ENCODE measurements around the gene GRIK5.

- no peak for TF ChIP-seq TAF1 (conservative IDR thresholded peaks at IDR 0.05)
- TF ChIP-seq, protein P1, sequence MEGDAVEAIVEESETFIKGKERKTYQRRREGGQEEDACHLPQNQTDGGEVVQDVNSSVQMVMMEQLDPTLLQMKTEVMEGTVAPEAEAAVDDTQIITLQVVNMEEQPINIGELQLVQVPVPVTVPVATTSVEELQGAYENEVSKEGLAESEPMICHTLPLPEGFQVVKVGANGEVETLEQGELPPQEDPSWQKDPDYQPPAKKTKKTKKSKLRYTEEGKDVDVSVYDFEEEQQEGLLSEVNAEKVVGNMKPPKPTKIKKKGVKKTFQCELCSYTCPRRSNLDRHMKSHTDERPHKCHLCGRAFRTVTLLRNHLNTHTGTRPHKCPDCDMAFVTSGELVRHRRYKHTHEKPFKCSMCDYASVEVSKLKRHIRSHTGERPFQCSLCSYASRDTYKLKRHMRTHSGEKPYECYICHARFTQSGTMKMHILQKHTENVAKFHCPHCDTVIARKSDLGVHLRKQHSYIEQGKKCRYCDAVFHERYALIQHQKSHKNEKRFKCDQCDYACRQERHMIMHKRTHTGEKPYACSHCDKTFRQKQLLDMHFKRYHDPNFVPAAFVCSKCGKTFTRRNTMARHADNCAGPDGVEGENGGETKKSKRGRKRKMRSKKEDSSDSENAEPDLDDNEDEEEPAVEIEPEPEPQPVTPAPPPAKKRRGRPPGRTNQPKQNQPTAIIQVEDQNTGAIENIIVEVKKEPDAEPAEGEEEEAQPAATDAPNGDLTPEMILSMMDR (IDR thresholded peaks at IDR 0.05; ENCODE audit: low read depth, low read length, missing input control) = no peak
- no peak for TF ChIP-seq MAX (IDR thresholded peaks at IDR 0.05)
- no peak for TF ChIP-seq RAD21 (IDR thresholded peaks at IDR 0.05)
- no peak for TF ChIP-seq NR2F2 (IDR thresholded peaks at IDR 0.05)
- TF ChIP-seq JUND (IDR thresholded peaks at IDR 0.05) = no peak
- TF ChIP-seq, protein P2, sequence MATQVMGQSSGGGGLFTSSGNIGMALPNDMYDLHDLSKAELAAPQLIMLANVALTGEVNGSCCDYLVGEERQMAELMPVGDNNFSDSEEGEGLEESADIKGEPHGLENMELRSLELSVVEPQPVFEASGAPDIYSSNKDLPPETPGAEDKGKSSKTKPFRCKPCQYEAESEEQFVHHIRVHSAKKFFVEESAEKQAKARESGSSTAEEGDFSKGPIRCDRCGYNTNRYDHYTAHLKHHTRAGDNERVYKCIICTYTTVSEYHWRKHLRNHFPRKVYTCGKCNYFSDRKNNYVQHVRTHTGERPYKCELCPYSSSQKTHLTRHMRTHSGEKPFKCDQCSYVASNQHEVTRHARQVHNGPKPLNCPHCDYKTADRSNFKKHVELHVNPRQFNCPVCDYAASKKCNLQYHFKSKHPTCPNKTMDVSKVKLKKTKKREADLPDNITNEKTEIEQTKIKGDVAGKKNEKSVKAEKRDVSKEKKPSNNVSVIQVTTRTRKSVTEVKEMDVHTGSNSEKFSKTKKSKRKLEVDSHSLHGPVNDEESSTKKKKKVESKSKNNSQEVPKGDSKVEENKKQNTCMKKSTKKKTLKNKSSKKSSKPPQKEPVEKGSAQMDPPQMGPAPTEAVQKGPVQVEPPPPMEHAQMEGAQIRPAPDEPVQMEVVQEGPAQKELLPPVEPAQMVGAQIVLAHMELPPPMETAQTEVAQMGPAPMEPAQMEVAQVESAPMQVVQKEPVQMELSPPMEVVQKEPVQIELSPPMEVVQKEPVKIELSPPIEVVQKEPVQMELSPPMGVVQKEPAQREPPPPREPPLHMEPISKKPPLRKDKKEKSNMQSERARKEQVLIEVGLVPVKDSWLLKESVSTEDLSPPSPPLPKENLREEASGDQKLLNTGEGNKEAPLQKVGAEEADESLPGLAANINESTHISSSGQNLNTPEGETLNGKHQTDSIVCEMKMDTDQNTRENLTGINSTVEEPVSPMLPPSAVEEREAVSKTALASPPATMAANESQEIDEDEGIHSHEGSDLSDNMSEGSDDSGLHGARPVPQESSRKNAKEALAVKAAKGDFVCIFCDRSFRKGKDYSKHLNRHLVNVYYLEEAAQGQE (IDR thresholded peaks at IDR 0.05) = no peak
- TF ChIP-seq ZBTB33 (IDR thresholded peaks at IDR 0.05) = no peak
- TF ChIP-seq HNF4G (IDR thresholded peaks at IDR 0.05) = no peak
- no peak for TF ChIP-seq SP1 (IDR thresholded peaks at IDR 0.05)
- TF ChIP-seq YY1 (IDR thresholded peaks at IDR 0.05) = no peak
These were observed 45.3 kb downstream of the GRIK5 start for GRCh38 chr19:42024622-42025111.

Data from liver (tissue), 3 donors.